ENCODE measurements around the gene ELOVL3. TPM values are rescaled to one million over a fixed set of nuclear protein-coding genes. Genes with fewer than 3 reads are reported as not detected.
A peak's percentile ranks its signal among the peaks of the same experiment; 100 is the strongest.

Gene ELOVL3
- total and polyA plus RNA-seq, 12 donors: 0.35 to 26.3 (median 0.93) TPM; not detected in 2

- no peaks in the 10 kb centered on the region for H3K9me3 ChIP-seq (replicated peaks in 1 of 3)
- WGBS, 4 donors: 14 to 37% (median 23%) methylated on average over 23 to 76 of the region's 76 CpGs
- H3K27ac ChIP-seq: no peak overlapping the region
- intact Hi-C loops (cut with DNase I): loop anchor here (2.0 to 5.0 kb wide), 3 partner anchors 115 to 171 kb away; no protein-coding TSS in a partner anchor
- peaks cover 14% of the 10 kb centered on the region for H3K27me3 ChIP-seq
- peak in 6 of 7 donors; percentile 40 to 72 (median 60) for DNase-seq
- peaks cover 21% of the 10 kb centered on the region in 2 donors for H3K4me1 ChIP-seq (replicated peaks in 1 of 2)
- peak overlapping the region in 2 of 4 donors; percentile 24 to 72 for H3K4me3 ChIP-seq
- TF ChIP-seq CTCF (IDR thresholded peaks at IDR 0.05) (peak; percentile 59 to 74 (median 64)), POLR2A (IDR thresholded peaks at IDR 0.05) (no peak)
- H3K36me3 ChIP-seq (replicated peaks in 1 of 2): no peaks in the 10 kb centered on the region
Observed at GRCh38 chr10:102231357-102232318, 5.5 kb downstream of the ELOVL3 start.

- H3K27ac ChIP-seq: no peak overlapping the region
- peaks cover 19 to 21% of the 10 kb centered on the region in 2 donors for H3K4me1 ChIP-seq (replicated peaks in 1 of 2)
- no peaks in the 10 kb centered on the region for H3K9me3 ChIP-seq (replicated peaks in 1 of 3)
- intact Hi-C loops (cut with DNase I): loop anchor here in 1 of 2 donors (5.0 kb wide), 1 partner anchor 168 kb away; no protein-coding TSS in a partner anchor
- H3K4me3 ChIP-seq: no peak overlapping the region
- no peaks in the 10 kb centered on the region for H3K36me3 ChIP-seq (replicated peaks in 1 of 2)
- DNase-seq: no peak
- 29 to 77% (median 64%) methylated on average over 1 of the region's 1 CpG for WGBS, 4 donors
- peaks cover 14% of the 10 kb centered on the region for H3K27me3 ChIP-seq
- TF ChIP-seq POLR2A (IDR thresholded peaks at IDR 0.05): no peak
- TF ChIP-seq CTCF (IDR thresholded peaks at IDR 0.05): no peak
Observed at GRCh38 chr10:102233997-102234396, 7.9 kb downstream of the ELOVL3 start.

GRCh38 chr10:102234888-102235597 is 8.9 kb downstream of the ELOVL3 start:
- no peaks in the 10 kb centered on the region for H3K36me3 ChIP-seq (replicated peaks in 1 of 2)
- no peak for DNase-seq
- intact Hi-C loops (cut with DNase I): loop anchor here in 1 of 2 donors (5.0 kb wide), 1 partner anchor 167 kb away; no protein-coding TSS in a partner anchor
- no peak overlapping the region for H3K4me3 ChIP-seq
- H3K4me1 ChIP-seq (replicated peaks in 1 of 2): peaks cover 17 to 18% of the 10 kb centered on the region in 2 donors
- peaks cover 14% of the 10 kb centered on the region for H3K27me3 ChIP-seq
- H3K27ac ChIP-seq: no peak overlapping the region
- H3K9me3 ChIP-seq (replicated peaks in 1 of 3): no peaks in the 10 kb centered on the region
- no peak for TF ChIP-seq POLR2A (IDR thresholded peaks at IDR 0.05)
- no peak for TF ChIP-seq CTCF (IDR thresholded peaks at IDR 0.05)
- 74 to 92% (median 75%) methylated on average over 10 to 12 of the region's 12 CpGs for WGBS, 4 donors

- Histone ChIP-seq H3K4me3 (no peak overlapping the region), H3K36me3 (replicated peaks in 1 of 2) (no peaks in the 10 kb centered on the region), H3K27me3 (peaks cover 14% of the 10 kb centered on the region), H3K9me3 (replicated peaks in 1 of 3) (no peaks in the 10 kb centered on the region), H3K4me1 (replicated peaks in 1 of 2) (peaks cover 13% of the 10 kb centered on the region in 2 donors), H3K27ac (no peak overlapping the region)
- intact Hi-C loops (cut with DNase I): no loop called here
- WGBS, 4 donors: 60 to 86% (median 78%) methylated on average over 1 of the region's 1 CpG
- no peak for DNase-seq
- no peak for TF ChIP-seq CTCF (IDR thresholded peaks at IDR 0.05)
- no peak for TF ChIP-seq POLR2A (IDR thresholded peaks at IDR 0.05)
Observed at GRCh38 chr10:102235598-102235920, 9.5 kb downstream of the ELOVL3 start.

Data from adrenal gland (tissue), 12 donors.